ENCODE results near the gene NUP210L. TPM values are rescaled to one million over a fixed set of nuclear protein-coding genes. Genes with fewer than 3 reads are reported as not detected.

NUP210L gene
- total and polyA plus RNA-seq, 9 of the 15 experiments (the other 6 are each of a cell fraction or from before 2014, with no cell fraction given) = 0.01 to 0.04 TPM; not detected in 7

GRCh38 chr1:153946622-153947241 is 208.1 kb downstream of the NUP210L start, which contains the start of gene DENND4B (continued):
- TF ChIP-seq E2F4 (CRISPR knock-in tag; IDR thresholded peaks at IDR 0.05; ENCODE audit: low read depth) = no peak
- TF ChIP-seq ARID3B (CRISPR knock-in tag; IDR thresholded peaks at IDR 0.05; ENCODE audit: borderline replicate concordance) = no peak
- TF ChIP-seq HNRNPLL (IDR thresholded peaks at IDR 0.05; ENCODE audit: low read depth, low read length, poor library complexity, severe bottlenecking) = peak; percentile 21
- TF ChIP-seq KLF16 (IDR thresholded peaks at IDR 0.05) = no peak
- TF ChIP-seq DEAF1 (CRISPR knock-in tag; IDR thresholded peaks at IDR 0.05) = no peak
- no peak for TF ChIP-seq ZNF318 (IDR thresholded peaks at IDR 0.05; ENCODE audit: borderline replicate concordance in 1 of 2, low read depth in 1 of 2)
- TF ChIP-seq HDGF (IDR thresholded peaks at IDR 0.05) = no peak
- TF ChIP-seq SNAPC5 (CRISPR knock-in tag; IDR thresholded peaks at IDR 0.05) = no peak
- TF ChIP-seq NKRF (IDR thresholded peaks at IDR 0.05; ENCODE audit: borderline replicate concordance) = no peak
- TF ChIP-seq FOSL1 (tag; conservative IDR thresholded peaks at IDR 0.05) = no peak; the same call in 1 of the 2 replicates
- no peak for TF ChIP-seq ZNF780A (CRISPR knock-in tag; IDR thresholded peaks at IDR 0.05)
- TF ChIP-seq POLR2H (tag; IDR thresholded peaks at IDR 0.05; ENCODE audit: low read depth) = no peak

Data from K562 (cell line).